IPS-20b (cell line): ENCODE data around the gene CDH11.

Experiments used
- H3K27ac ChIP-seq: one replicate; pipeline ENCODE4 v1.5.1; 2013; ENCODE audit warnings: low read length
- H3K27me3 ChIP-seq: 2 replicates; pipeline ENCODE4 v1.6.1; 2013; ENCODE audit warnings: mild to moderate bottlenecking, low read length, inconsistent platforms; ENCODE audit not compliant: insufficient read depth
- H3K36me3 ChIP-seq: 2 replicates; pipeline ENCODE4 v1.6.1; 2013; ENCODE audit warnings: low read depth, mild to moderate bottlenecking, inconsistent platforms, low read length, moderate library complexity; ENCODE audit not compliant: insufficient read depth
- H3K4me1 ChIP-seq: 2 replicates; pipeline ENCODE4 v1.6.1; 2013; ENCODE audit warnings: mild to moderate bottlenecking, control low read depth, inconsistent platforms, low read length, moderate library complexity; ENCODE audit not compliant: insufficient read depth
- H3K4me3 ChIP-seq: 2 replicates; pipeline ENCODE4 v1.5.1; 2013; ENCODE audit warnings: mild to moderate bottlenecking, low read length, inconsistent platforms
- H3K9ac ChIP-seq: 2 replicates; pipeline ENCODE4 v1.6.1; 2013; ENCODE audit warnings: low read depth, mild to moderate bottlenecking, inconsistent platforms, low read length, moderate library complexity
- H3K9me3 ChIP-seq: 2 replicates; pipeline ENCODE4 v1.6.1; 2013; ENCODE audit warnings: mild to moderate bottlenecking, low read depth, low read length, inconsistent platforms; ENCODE audit not compliant: insufficient read depth

Gene CDH11

DNA sequence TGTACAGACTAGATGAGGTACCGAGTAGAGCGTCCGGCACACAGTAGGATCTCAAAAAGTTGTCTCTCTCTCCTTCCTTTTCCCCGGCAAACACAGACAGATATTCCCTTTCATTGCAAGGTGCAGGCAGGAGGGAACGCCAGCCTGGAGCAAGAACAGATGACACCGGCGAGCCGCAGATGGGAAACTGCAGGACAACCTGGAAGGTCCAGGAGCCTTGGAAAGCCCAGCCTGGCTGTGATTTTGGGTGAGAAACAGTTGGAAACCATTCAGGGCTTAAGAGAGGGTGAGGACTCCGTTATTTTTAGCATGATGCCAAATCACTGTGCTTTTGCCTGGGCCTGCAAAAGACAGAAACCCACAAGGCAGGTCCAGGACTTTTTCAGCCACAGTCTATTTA, 7.3 kb downstream of the CDH11 start:
- no peaks in the 10 kb centered on the region for H3K9me3 ChIP-seq
- H3K36me3 ChIP-seq: no peaks in the 10 kb centered on the region
- no peak overlapping the region for H3K4me3 ChIP-seq
- H3K27ac ChIP-seq: no peak overlapping the region
- no peak overlapping the region for H3K9ac ChIP-seq
- peaks cover 15% of the 10 kb centered on the region for H3K27me3 ChIP-seq
- peaks cover 11% of the 10 kb centered on the region; the same call in 1 of the 2 replicates for H3K4me1 ChIP-seq

DNA sequence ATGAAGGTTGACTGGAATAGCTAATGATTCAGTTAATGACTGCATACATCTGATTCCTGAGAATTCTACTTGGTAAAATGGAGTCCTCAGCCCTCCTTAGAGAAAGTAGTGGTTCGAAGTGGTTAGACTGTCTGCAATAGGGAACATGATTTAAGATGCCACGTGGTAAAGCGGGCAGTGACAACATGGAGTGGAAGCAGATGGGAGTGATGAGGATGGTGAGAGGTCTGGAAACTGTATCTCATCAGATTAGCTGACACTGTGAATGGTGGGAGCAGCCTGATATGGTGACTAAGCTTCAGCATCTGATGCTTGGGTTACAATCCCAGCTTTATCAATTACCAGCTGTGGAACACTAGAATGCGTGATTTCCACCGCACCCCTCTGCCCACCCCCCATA, 8.4 kb downstream of the CDH11 start:
- Histone ChIP-seq H3K9me3 (no peaks in the 10 kb centered on the region), H3K27me3 (peaks cover 4% of the 10 kb centered on the region; the same call in 1 of the 2 replicates), H3K4me1 (peaks cover 11% of the 10 kb centered on the region; the same call in 1 of the 2 replicates), H3K4me3 (no peak overlapping the region), H3K9ac (no peak overlapping the region), H3K36me3 (no peaks in the 10 kb centered on the region), H3K27ac (no peak overlapping the region)

GRCh38 chr16:65111306-65111705, 10.6 kb downstream of the CDH11 start:
- H3K4me3 ChIP-seq: no peak overlapping the region
- H3K27me3 ChIP-seq: no peaks in the 10 kb centered on the region
- H3K36me3 ChIP-seq: no peaks in the 10 kb centered on the region
- no peak overlapping the region for H3K27ac ChIP-seq
- no peak overlapping the region for H3K9ac ChIP-seq
- no peaks in the 10 kb centered on the region for H3K4me1 ChIP-seq
- no peaks in the 10 kb centered on the region for H3K9me3 ChIP-seq

- Histone ChIP-seq H3K9ac (no peak overlapping the region), H3K4me3 (no peak overlapping the region), H3K4me1 (no peaks in the 10 kb centered on the region), H3K9me3 (no peaks in the 10 kb centered on the region), H3K27ac (no peak overlapping the region), H3K36me3 (no peaks in the 10 kb centered on the region), H3K27me3 (no peaks in the 10 kb centered on the region)
Measured at GRCh38 chr16:65106757-65107156, 15.1 kb downstream of the CDH11 start.

DNA sequence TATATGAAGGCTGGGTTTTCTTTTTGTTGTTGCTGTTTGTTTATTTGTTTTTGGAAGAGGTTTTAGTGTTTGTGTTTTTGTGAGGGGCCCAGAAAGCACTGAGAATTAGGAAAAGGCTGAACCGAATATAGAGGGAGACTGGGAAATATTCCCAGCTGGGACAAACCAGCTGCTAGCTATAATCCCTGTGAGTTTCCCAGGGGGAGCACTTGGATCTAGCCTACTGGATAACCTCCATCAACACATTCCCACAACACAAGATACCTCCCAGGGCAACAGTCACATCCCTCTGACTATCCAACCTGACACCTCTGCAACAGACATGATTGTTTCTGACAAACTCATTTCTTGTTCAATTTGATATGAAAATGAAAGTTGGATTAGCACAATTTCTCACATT, 16.7 kb downstream of the CDH11 start:
- H3K4me1 ChIP-seq: no peaks in the 10 kb centered on the region
- H3K4me3 ChIP-seq: no peak overlapping the region
- H3K9ac ChIP-seq: no peak overlapping the region
- H3K27me3 ChIP-seq: no peaks in the 10 kb centered on the region
- H3K27ac ChIP-seq: no peak overlapping the region
- no peaks in the 10 kb centered on the region for H3K9me3 ChIP-seq
- no peaks in the 10 kb centered on the region for H3K36me3 ChIP-seq

- H3K9me3 ChIP-seq: no peaks in the 10 kb centered on the region
- no peaks in the 10 kb centered on the region for H3K4me1 ChIP-seq
- H3K4me3 ChIP-seq: no peak overlapping the region
- no peak overlapping the region for H3K27ac ChIP-seq
- H3K9ac ChIP-seq: no peak overlapping the region
- no peaks in the 10 kb centered on the region for H3K36me3 ChIP-seq
- no peaks in the 10 kb centered on the region for H3K27me3 ChIP-seq
Measured at GRCh38 chr16:65104471-65104870, 17.4 kb downstream of the CDH11 start.

DNA sequence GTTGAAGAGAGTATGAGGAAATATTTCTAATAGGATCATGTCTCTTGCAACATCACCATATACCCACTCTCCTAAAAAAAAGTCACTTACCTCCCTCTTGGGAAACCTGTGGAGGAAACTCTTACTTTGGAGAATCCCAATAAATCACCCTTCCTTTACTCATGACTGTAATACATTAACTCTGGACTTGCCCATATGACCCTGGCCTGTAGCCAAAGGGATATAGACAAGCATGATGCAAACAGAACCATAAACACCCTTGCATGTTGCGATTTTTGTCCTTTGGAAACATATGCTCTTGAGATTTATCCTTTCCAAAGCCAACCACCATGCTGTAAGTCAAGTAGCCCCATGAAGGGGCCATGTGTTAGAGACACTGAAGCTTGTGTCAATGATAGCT, 19.5 kb downstream of the CDH11 start:
- Histone ChIP-seq H3K27me3 (no peaks in the 10 kb centered on the region), H3K9me3 (no peaks in the 10 kb centered on the region), H3K4me1 (no peaks in the 10 kb centered on the region), H3K9ac (no peak overlapping the region), H3K36me3 (no peaks in the 10 kb centered on the region), H3K4me3 (no peak overlapping the region), H3K27ac (no peak overlapping the region)

- Histone ChIP-seq H3K36me3 (no peaks in the 10 kb centered on the region), H3K4me3 (no peak overlapping the region), H3K27me3 (no peaks in the 10 kb centered on the region), H3K9ac (no peak overlapping the region), H3K9me3 (no peaks in the 10 kb centered on the region), H3K4me1 (no peaks in the 10 kb centered on the region), H3K27ac (no peak overlapping the region)
Measured at GRCh38 chr16:65101009-65101408, 20.9 kb downstream of the CDH11 start.

DNA sequence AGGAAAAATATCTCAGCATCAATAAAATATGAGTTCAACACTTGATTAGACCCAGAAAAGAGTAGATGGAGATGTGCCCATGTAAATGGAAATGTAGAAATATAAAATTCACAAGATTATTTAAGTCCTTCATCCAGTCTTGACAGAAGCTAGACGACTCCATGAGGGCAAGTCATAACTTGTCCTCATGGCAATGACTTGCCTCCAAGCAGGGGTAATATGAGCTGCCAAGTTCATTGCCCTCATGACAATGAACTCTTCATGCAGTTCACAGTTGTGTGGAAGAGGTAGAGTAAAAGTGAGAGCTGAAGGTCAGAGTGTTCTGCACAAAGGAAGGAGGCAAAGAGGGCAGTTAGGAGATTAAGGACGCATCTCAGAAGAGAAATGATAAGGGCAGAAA, 22.3 kb downstream of the CDH11 start:
- Histone ChIP-seq H3K9ac (no peak overlapping the region), H3K27me3 (no peaks in the 10 kb centered on the region), H3K27ac (no peak overlapping the region), H3K4me3 (no peak overlapping the region), H3K4me1 (no peaks in the 10 kb centered on the region), H3K36me3 (no peaks in the 10 kb centered on the region), H3K9me3 (no peaks in the 10 kb centered on the region)

- H3K27ac ChIP-seq: no peak overlapping the region
- H3K9me3 ChIP-seq: no peaks in the 10 kb centered on the region
- H3K27me3 ChIP-seq: no peaks in the 10 kb centered on the region
- no peak overlapping the region for H3K9ac ChIP-seq
- H3K36me3 ChIP-seq: no peaks in the 10 kb centered on the region
- H3K4me3 ChIP-seq: no peak overlapping the region
- H3K4me1 ChIP-seq: no peaks in the 10 kb centered on the region
Measured at GRCh38 chr16:65098916-65099315, 22.9 kb downstream of the CDH11 start.

DNA sequence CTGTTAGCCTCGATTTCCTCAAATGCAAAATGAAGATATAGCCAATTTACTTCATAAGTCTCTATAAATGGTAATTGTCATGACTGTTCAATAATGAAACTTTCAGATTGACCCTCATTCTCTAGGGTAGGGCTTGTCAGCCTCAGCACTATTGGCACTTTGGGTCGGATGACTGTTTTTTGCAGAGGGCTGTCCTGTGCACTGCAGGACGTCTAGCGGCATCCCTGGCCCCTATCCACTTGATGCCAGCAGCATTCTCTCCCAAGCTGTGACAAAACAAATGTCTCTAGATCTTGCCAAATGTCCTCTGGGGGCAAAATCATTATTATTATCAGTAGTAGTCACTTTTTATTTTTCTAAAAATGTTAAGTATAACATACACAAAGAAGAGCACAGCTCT, 24.6 kb downstream of the CDH11 start:
- no peaks in the 10 kb centered on the region for H3K36me3 ChIP-seq
- no peaks in the 10 kb centered on the region for H3K27me3 ChIP-seq
- H3K4me1 ChIP-seq: no peaks in the 10 kb centered on the region
- H3K4me3 ChIP-seq: no peak overlapping the region
- H3K27ac ChIP-seq: no peak overlapping the region
- H3K9me3 ChIP-seq: no peaks in the 10 kb centered on the region
- H3K9ac ChIP-seq: no peak overlapping the region

DNA sequence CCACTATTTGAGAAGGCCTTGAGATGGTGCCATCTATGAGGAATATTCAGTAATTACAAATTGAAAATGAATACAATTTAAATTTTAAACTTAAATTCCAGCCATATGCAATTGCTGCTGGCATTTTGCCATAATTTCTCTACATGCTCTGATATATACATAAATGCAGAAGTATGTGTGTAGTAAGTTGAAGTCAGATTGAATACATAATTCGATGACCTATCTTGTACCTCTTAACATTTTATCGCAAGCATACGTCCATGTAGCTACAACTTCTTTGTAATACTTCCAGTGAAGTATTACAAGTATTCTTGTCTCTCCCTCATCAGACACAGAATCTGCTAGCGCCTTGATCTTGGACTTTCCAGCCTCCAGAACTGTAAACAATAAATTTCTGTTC, 26.0 kb downstream of the CDH11 start:
- Histone ChIP-seq H3K27me3 (no peaks in the 10 kb centered on the region), H3K36me3 (no peaks in the 10 kb centered on the region), H3K9ac (no peak overlapping the region), H3K4me3 (no peak overlapping the region), H3K27ac (no peak overlapping the region), H3K4me1 (no peaks in the 10 kb centered on the region), H3K9me3 (no peaks in the 10 kb centered on the region)
